GM19238 (cell line): ENCODE results near the gene ACP7.

ENCODE experiments used
- DNase-seq: peaks from one replicate; pipeline ENCODE4 v3.0.0; 2011; ENCODE audit warnings: low spot score; ENCODE audit not compliant: insufficient read length

Gene ACP7

GRCh38 chr19:39148939-39149529, 64.9 kb downstream of the ACP7 start:
- DNase-seq, result no peak

DNA sequence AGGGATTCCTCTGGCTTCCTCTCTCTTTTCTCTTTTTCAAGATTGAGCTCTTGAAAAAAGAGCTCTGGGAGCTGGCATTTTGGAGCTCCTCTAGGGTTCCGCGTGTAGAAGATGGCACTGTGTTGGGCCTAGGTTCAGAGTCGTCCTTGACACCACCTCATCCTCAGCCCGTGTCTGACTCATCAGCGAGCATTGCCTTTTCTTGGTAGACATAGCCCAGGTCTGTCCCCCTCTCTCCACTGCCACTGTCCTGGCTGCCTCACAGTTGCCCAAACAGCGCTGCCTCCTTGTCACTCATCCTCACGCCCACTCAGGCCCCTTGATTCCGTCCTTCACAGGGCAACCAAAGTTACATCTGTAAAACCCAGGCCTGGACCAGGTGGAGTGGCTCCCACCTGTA, 66.1 kb downstream of the ACP7 start:
- DNase-seq, result no peak

GRCh38 chr19:39150807-39151600, 66.8 kb downstream of the ACP7 start:
- no peak for DNase-seq

DNA sequence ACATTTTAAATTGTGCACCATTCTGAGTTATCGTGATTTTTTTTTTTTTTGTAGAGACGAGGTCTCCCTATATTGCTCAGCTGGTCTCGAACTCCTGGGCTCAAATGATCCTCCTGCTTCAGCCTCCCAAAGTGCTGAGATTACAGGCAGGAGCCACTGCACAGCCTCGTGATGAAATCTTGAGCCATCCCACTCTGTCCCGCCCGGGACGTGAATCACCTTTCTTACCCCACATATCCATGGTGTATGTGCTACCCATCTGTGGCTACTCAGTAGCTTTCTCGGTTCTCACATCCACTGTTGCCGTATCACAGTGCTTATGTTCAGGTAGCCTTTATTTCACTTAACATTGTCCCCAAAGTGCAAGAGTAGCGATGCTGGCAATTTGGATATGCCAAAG, 67.9 kb downstream of the ACP7 start:
- DNase-seq, result no peak

DNA sequence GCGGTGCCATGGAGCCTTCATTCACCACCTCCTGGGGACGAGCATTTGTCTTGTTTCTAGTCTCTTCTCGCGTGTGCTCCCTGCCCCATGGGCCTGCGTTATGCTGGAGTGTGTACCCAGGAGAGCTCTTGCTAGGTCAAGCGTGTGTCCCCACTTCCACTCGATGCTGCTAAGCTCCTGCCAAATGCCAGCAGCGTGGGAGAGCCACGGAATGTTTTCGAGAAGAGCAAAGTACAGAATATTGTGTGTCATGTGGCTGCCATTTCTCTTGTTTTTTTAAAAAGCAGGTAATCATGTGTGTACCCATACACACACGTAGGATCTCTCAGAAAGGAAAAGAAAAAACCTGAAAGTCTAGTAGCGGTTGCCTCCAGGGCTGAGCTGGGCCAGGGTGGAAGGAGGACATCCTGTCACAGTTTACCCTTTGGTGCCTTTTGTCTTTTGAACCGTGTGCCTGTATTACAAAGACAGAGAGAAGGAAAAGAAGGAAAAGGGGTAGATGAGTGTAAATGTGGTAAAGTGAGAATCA, 70.0 kb downstream of the ACP7 start:
- DNase-seq, result no peak

GRCh38 chr19:39154629-39155100, 70.5 kb downstream of the ACP7 start:
- no peak for DNase-seq

- DNase-seq, result no peak
These were observed 71.0 kb downstream of the ACP7 start for GRCh38 chr19:39155114-39155700.

GRCh38 chr19:39155741-39156140, 71.6 kb downstream of the ACP7 start:
- no peak for DNase-seq

- no peak for DNase-seq
These were observed 72.4 kb downstream of the ACP7 start for GRCh38 chr19:39156326-39157230.

- DNase-seq, result no peak
These were observed 73.3 kb downstream of the ACP7 start for GRCh38 chr19:39157275-39157996.

DNA sequence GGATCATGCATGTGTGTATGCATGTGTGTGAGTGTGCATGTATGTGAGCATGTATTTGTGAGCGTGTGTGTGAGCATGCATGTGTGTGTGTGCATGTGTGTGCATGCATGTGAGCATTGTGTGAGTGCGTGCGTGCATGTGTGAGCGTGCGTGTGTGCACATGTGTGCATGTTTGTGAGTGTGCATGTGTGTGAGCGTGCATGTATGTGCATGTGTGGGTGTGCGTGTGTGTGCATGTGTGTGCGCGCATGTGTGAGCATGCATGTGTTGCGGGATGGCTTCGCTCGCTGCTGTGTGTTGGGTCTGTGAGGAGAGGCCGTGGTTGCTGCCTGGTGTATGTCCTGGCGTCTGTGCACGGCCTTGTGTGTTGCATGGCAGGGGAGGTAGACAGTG, 73.8 kb downstream of the ACP7 start:
- no peak for DNase-seq

DNA sequence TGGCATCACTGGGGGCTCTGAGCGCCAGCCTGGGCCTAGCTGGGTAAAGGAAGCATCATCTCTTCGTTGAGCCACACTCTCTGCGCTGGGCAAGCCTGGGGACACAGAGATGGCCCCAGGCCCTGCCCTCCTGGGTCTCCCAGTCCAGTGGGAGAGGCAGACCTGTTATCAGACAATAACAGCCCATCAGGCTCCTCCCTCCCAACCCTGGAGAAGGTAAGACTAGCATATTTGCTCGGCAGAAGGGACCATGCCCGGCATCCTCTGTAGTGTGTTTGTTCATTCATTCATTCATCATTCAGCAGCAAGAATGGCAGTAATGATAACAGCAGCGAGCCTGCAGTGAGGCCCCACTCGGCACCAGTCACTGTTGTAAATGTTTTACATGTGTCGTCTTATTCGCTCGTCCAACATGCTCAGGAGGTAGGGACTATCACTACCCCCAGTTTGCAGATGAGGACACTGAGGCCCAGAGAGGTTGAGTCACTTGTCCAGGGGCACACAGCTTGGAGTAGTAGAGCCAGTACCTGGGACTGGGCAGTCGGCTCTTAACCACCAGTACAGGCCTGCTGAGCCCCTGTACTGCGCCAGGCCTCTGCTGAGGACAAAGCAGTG, 74.6 kb downstream of the ACP7 start:
- no peak for DNase-seq

DNA sequence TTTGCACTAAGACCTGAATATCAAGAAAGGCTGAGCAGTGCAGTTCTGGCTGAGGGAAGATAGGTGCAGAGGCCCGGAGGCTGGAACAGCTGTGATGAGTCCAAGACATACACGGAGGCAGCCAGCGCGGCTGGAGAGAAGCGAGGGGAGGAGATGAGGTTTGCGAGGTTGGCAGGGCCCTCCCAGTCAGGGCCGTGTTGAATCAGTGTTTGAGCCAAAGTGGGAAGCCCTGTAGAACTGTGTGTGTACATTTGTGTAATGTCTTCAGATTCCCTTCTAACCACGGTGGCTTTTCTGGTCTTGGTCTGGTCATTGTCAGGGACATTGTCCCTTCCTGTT, 76.3 kb downstream of the ACP7 start:
- DNase-seq, result no peak
